ENCODE data around the gene FHIT.

- no peak for TF ChIP-seq CTCF (IDR thresholded peaks at IDR 0.05; ENCODE audit: low read depth, low read length)
- TF ChIP-seq EZH2phosphoT487 (IDR thresholded peaks at IDR 0.05; ENCODE audit: low read depth): no peak
Measured at GRCh38 chr3:60024400-60024799, 1226.9 kb downstream of the FHIT start.
